HG03575 (cell line): ENCODE results near the gene NOP16.
A peak's percentile ranks its signal among the peaks of the same experiment; 100 is the strongest.

ENCODE experiments used
- ATAC-seq: cut with Tn5 transposase; IDR thresholded peaks from one replicate; pipeline ENCODE4 v1.9.1; 2021; ENCODE audit not compliant: unreplicated experiment, insufficient number of reproducible peaks, low FRiP score; ENCODE audit errors: extremely low read depth

Gene NOP16

DNA sequence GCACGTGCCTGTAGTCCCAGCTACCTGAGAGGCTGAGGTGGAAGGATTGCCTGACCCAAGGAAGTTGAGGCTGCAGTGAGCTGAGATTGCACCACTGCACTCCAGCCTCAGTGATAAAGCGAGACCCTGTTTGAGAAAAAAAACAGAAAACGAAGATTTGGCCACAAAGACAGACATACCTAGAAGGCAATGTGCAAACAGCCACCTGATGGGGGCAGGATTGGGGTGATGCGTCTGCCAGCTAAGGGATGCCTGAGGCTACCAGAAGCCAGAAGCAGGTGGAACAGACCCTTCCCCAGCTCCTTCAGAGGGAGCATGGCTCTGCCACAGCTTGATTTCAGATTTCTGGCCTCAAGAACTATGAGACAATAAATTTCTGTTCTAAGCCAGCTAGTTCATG, 3.1 kb upstream of the NOP16 start:
- no peak for ATAC-seq

DNA sequence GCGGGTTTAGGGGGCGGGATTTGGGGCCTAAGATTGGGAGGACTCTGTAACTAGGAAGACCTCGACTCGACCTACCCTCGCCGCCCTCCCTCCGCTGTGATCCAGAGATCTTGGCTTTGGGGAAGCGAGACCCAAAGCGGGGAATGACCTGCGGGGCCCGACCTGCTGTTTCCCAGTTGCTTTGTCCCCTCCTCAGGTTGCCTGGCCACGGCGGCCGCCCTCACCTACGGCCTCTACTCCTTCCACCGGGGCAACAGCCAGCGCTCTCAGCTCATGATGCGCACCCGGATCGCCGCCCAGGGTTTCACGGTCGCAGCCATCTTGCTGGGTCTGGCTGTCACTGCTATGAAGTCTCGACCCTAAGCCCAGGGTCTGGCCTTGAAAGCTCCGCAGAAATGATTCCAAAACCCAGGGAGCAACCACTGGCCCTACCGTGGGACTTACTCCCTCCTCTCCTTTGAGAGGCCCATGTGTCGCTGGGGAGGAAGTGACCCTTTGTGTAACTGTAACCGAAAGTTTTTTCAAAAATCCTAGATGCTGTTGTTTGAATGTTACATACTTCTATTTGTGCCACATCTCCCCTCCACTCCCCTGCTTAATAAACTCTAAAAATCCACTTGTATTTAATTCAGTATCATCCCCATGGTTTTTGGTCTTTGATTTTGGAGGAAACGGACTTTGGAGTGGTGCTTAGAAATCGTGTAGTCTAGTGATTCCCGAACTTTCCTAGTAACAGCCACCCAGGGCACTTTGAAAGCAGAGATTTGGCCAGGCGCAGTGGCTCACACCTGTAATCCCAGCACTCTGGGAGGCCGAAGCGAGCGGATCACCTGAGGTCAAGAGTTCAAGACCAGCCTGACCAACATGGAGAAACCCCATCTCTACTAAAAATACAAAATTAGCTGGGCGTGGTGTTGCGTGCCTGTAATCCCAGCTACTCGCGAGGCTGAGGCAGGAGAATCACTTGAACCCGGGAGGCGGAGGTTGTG, 1.0 kb upstream of the NOP16 start:
- ATAC-seq, result peak; percentile 8

DNA sequence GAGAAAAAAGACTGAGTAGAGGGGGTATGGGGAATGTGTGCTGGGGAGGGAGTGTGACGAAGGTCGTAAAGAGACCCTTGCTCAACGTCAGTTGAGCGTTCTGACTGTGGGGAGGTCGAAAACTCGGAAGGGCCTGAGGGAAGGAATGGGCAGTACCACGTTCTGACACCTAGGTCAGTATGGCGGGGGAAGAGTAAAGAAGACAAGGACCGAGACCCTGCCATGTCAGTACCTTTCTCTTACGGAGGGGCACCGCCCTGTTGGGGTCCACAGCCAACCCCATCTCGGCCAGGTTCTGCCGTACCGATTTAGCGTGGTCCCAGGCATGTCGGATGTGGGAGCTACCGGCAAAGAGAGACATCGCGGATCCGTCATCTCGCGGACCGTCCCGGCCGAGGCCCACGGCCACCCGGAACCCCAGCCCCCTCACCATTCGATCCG, 375 bp downstream of the NOP16 start:
- no peak for ATAC-seq

DNA sequence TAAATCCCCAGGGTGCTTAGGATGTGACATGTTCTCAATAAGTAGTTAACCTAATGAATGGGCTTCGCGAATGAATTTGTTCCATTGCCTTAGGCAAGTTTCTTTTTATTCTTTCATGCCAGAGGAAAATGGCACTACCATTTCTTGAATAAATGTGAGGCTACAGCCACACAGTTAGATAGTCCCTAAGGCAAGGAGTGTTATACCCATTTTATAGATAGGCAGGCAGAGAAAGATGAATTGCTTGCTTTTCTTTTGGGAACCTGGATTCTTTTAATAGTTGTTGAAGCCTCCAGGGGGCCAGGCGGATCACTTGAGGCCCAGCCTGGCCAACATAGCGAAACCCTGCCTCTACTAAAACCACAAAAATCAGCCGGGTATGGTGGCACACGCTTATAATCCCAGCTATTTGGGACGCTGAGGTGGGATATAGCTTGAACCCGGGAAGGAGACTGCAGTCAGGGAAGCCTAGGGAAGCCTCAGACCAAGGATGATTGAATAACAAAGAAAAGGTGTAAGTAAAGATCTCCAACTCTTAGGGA, 943 bp downstream of the NOP16 start:
- ATAC-seq, result no peak

DNA sequence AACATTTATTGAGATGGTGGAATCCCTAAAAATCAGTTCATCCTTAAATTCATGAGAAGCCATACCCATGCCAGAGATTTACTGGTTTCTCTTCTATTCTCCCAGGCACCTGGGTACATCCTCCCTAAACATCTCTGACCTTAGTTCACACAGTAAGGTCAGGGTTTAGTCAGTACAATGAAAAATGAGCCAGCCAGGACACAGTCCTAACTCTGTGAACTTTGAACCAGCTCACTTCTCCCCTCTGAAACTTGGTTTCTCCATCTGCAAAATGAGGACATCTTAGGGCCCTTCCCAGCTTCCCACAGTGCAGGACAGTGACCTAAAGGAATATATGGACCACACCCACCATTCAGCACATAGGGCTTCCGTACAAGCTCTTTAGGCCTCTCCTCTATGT, 1.9 kb downstream of the NOP16 start:
- no peak for ATAC-seq

DNA sequence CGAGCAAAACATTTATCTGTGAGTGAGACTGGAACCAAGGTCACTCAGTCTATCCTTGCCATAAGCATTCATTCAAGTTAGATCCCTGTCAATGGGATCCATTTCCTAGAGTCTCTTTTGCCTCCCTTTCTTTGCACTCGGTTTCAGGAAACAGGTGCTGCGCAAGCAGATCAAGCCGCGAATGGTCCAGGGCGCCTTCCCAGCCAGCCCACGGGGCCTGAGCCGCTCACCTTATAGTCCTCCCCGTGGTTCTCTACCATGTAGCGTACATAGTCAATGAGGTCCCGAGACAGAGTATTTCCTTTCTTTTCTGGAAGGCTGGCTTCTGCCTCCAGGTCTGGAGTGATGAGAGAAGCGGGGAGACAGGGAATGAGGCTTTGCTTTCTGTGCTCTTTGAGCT, 3.4 kb downstream of the NOP16 start:
- no peak for ATAC-seq

DNA sequence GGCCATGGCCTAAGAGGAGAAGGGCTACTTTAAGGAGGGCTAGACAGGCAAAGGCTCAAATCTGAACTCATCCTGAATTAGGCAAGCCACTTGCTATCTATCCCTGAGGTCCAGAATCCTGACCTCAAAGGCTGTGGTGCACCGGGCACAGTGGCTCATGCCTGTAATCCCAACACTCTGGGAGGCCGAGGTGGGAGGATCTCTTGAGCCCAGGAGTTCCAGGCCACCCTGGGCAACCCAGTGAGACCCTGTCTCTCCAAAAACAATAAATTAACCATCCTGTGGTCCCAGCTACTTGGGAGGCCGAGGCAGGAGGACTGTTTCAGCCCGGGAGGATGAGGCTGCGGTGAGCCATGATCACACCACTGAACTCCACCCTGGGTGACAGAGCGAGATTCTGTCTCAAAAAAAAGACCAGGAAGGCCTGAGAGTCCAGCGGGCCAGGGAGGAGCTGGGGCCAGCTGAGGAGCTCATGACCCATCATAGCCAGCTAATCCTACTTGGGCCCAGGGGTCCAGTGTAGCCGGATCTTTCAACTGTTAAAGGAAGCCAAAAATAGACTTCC, 4.0 kb downstream of the NOP16 start:
- ATAC-seq, result no peak

DNA sequence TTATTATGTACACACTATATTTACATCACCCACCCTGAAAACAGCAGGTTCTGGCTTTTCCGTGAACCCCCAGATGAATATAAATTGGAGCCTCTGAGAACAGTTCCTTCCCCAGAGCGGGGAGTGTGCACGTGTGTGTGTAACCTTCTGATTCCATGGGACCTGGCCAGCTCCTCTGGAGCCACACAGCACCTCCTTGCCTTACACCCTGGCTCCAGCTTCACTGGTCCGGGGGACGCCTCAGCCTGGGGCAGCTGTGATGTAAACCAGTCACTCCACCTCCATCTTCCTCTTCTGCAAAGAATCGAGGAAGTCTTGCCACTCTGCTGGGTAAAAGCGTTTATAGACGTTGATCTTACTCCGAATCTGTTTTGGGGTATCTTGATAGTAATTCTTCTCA, 4.4 kb downstream of the NOP16 start:
- no peak for ATAC-seq

DNA sequence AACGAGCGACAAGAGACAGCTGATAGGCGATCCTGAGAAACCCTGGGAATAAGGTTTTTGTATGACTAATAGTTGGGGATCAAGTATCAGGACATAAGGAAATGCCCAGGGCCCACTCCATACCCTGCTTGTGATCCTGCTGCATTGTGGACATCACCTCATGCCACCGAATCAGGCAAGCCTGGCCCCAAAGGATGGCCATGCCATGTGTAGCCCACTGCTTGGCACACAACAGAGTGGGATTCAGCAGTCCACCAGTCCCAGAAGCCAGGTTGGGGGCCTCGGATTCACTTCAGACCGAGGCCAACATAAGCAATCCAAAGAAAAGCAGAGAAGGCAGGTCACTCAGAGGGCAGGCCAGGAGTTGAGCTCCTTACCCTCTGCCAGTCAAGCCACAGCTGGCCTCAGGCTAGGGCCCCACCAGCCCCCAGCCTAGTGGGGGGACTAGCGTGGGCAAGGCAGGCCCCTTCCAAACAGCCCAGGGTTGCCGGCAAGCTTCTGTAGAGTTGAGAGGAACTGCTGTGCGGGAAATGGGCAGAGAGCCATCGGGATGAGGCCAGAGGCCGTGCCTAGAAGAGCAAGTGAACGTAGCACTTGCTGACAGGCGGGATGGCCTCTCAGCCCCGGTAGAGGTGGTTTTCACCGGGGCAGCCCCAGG, 5.0 kb downstream of the NOP16 start:
- no peak for ATAC-seq

DNA sequence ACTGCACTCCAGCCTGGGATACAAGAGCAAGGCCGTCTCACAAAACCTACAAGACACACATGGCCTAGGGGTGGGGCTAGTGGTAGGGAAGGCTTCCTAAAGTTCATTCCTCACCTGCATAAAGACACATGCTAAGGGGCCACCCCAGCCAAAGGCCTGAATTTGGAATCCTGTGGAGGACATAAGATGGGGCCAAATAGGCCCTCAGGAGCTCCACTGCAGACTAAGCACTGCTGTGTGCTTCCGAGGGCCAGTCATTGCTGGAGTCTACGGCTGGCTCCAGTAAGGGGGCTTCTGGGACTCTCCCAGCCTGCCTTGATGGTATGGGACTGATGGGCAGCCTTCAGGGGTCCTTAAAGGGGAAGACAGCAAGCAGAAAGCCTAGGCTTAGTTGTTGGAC, 5.7 kb downstream of the NOP16 start:
- ATAC-seq, result no peak

DNA sequence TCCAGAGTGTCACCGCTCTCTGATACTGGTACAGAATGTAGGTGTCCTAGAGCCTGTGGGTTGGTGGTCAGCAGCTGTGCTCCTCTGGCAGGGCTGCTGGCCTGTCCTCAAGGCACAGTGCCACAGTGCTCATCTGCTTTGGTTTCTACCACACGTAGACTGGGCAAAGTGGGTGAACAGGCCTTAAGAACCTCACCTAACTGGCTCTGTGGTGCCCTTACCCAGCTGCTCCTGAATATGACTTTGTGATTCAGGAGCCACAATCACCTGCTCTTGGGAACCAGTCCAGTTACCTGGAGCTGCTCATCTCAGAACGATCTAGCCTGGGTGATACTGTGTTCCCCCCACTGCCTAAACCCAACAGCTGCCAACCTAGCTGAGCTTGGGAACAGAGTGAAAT, 6.4 kb downstream of the NOP16 start:
- no peak for ATAC-seq

DNA sequence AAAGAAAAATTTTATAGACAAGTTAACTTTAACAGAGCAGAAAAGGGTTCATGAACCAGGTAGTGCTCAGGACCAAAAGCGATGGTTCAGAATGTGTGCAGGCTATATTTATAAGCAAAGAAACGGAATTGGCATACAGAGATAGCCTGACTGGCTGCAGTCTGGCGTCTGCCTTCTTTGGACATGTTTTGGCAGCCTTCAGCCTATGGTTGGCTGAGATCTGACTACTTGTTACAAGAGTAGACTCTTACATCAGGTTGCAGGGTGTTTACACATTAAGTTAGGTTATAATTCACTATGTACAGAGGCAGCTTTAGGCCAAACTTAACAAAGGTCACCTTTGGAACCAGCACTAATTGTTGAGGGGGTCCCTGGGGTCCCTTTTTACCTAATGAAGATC, 7.0 kb downstream of the NOP16 start:
- no peak for ATAC-seq

DNA sequence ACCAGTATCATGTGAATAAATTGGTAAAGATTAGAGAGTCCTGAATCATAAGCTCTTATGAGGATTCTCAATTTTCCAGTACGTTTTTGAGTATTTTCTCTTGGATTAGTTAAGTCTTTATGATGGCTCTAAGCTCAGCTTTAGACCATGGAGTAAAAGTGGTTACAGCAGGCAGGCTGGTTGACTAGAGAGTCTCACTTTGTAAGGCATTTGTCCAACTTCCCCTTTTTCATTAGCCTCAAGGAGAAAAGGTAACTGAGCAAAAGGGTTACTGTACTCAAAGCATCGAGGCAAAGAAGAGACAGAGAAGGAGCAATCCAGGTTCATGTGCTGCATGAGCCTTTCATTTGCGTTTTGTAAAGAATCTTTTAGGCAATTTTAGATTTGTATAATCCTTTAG, 8.5 kb downstream of the NOP16 start:
- ATAC-seq, result no peak

DNA sequence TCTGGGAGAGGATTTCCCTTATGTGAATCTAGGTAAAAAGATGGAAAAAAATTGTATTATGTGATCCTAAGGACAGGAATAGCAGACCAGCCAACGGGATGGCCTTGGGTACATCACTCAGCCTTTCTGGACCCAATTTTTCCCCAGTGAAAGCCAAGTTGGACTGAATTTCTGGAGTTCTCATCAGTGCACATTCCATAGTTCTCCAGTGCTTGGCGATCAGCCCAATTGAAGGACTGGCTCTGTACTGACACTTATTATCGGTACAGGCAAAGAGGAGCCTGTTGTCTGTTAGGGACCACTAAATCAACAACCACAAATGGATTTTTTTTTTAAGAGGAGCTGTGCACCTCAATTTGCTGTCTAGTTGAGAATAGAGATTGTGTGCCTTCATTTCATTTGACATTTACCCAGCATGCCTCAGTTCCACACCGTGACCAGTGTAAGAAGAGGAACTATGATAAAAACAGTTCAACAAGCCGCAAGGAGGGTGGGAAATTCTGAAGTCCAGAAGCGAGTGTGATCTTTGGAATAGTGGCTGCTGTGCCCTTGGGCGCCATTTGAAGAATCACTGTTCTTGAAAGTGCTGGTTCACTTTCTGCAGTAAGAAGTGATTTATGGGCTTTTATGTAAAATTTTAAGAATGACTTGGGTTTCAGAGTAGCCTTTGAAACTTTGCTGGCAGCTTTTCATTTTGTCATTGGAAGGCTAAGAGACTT, 15.1 kb downstream of the NOP16 start:
- ATAC-seq, result no peak

DNA sequence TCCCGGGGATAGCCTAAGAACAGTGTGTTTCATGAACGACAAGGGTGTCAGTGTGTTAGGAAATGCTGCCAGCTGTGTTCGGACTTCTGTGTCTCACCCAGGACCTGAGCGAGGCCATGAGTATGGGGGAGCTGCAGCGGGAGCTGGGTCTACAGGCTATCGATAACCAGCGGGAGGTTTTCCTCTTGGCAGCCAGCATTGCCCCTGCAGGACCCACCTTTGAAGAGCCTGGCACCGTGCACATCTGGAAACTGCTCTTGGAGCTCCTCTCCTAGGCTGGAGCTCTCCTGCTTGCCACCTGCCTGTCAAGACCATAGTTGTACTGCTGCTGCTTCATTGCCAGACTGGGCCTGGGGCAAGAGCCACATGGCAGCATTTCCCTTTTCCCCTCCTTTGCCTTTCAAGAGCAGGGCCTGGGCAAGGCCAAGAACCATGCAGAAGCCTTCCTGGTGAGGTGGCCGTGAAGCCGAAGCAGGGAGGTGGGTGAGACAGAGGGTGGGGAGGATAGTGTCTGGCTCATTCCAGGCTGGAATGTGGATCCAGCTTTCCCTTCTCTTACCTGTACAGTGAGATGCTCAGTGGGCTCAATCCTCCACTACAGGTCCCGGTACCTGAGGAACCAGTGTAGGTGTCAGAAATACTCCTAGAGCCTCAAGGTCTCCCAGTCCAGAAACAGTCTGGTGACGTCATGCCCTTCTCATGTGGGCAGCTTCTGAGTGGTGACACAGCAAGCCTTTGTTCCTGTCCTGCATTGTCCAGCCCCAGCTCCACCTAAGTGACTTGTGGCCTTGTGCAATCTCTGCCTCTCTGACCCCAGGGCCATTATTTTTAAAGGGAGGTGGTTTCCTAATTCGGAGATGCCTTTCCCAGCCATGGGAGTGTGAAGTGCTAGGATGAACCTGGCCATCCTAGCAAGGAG, 16.5 kb downstream of the NOP16 start:
- no peak for ATAC-seq

DNA sequence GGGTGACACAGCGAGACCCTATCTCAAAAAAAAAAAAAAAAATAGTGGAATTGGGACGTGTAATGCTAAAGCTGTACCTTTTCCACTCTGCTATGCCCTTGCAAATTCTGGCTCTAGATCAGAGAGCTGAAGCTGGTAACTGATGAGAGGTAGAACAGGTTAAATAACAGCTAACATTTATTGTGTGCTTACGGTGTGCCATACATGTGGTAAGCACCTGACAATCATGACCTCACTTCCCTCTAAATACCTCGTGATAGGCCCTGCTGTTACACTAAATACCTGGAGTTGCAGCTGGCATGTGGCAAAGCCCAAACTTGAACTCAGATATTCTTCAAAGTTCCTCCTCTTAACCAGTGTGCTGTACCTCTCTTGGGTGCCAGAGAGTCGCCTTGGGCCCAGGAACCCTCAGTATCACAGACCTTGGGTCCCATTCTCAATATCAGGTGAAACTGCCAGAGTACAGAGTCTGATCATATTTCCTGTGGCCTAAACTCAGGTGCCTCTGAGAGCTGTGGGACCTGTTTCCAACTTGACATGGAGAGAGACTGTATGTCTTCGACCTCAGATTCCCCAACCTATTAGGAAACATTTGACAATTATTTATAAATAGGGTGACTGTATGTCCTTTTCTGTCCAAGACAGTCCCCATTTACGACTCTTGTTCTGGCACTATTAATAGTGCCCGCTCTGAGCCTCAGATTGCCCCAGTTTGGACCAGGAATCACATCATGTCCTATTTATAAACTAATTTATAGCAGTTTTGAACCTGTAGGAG, 18.3 kb downstream of the NOP16 start:
- ATAC-seq, result no peak

DNA sequence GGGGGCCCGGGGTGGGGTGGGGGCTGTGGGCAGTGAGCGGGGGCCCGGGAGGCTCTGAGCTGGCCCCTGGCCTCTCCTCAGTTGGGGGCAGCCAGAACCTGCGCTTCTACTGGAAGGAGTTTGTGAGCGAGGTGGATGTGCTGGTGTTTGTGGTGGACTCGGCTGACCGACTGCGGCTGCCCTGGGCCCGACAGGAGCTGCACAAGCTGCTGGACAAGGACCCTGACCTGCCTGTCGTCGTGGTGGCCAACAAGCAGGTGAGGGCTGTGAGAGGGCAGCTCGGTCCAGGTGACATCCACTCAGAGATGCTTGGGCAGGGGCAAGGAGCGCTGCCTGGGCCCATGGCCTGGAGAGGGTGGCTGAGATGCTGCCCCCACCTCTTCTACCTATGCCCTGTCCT, 19.7 kb downstream of the NOP16 start:
- ATAC-seq, result no peak
